Head of caudate nucleus (tissue), 42 donors: ENCODE measurements around the gene MYNN.
"Not testable (repeated sequence)": the region's sequence is repeated elsewhere in the genome, so short reads cannot be mapped to it uniquely, and the experiment has no call there.

Experiments used
- DNase-seq, 42 donors: peaks; one replicate each; pipeline versions ENCODE4 v3.0.0 to v3.0.0-alpha.2; 2020 to 2021; ENCODE audit warnings: mixed read lengths in 7 of 42
- intact Hi-C: fragments of 100-400 bp; cut with DNase I; formaldehyde crosslinking; loops from one replicate; pipeline ENCODE4 v1.15.0; 2022

Gene MYNN

GRCh38 chr3:169772897-169773816 lies at the start of gene MYNN:
MYNN (plus strand) TSS chr3:169773396; CDS start chr3:169774296, 900 bp downstream.
- DNase-seq: peak; percentile 89 to 98 (median 95)
- intact Hi-C loops: no loop called here

DNA sequence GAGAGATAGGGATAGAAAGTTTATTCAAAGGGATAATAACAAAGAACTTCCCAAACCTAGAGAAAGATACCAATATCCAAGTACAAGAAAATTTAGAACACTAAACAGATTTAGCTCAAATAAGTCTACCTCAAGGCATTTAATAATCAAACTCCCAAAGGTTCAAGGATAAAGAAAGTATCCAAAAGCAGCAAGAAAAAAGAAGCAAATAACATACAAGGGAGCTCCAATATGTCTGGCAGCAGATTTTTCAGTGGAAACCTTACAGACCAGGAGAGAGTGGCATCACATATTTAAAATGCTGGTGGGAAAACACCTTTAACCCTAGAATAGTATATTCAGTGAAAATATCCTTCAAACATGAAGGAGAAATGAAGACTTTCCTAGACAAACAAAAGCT lies 41.3 kb upstream of the MYNN start:
- intact Hi-C loops, DNase-seq: not testable (repeated sequence)

- intact Hi-C loops: no loop called here
- DNase-seq: no peak
Observed at GRCh38 chr3:169739067-169739466, 34.1 kb upstream of the MYNN start.

GRCh38 chr3:169744366-169745054 lies 28.7 kb upstream of the MYNN start:
- intact Hi-C loops: no loop called here
- no peak for DNase-seq

- no peak for DNase-seq
- intact Hi-C loops: no loop called here
Observed at GRCh38 chr3:169746924-169747323, 26.3 kb upstream of the MYNN start.

- intact Hi-C loops: no loop called here
Observed at GRCh38 chr3:169748670-169749069, 24.5 kb upstream of the MYNN start.

GRCh38 chr3:169750665-169751064 lies 22.5 kb upstream of the MYNN start:
- no peak for DNase-seq
- intact Hi-C loops: no loop called here

More at GRCh38 chr3:169748670-169749069, 24.5 kb upstream of the MYNN start:
- DNase-seq: no peak

DNA sequence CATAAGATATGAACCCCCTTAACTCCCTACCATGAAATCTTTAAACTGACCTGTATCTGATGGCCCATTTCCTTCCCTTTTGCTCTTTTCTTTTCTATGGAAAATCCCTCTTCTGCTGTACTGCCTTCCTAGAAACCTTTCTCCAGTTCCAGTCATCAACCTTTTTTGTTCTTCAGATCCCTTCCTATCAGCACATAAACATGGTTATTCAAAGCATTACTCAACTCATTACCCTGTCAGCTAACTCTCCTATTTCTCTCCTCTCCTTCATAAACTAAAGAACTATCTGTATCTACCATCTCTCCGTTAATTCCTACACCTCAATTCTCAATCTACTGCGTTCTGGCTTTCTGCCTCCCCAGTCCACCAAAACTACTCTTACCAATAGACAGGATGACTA lies 21.3 kb upstream of the MYNN start:
- intact Hi-C loops: no loop called here
- no peak for DNase-seq

DNA sequence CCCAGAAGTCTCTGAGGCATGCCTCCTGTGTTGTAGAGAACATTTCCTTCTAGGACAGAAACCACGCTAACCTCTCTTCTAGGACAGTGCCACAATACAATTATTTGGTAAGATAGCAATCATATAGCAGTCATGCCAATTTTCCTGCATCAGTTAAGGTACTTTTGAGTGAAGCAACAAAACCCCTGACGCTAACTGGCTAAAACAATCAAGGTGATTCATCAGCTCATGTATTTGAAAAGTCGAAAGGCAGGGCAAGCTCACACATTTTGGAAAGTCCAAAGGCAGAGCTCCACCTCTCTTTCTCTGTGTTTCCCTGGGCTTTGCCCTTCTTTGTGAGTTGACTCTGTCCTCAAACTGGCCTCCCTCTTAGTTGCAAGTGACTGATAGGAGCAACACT lies 18.5 kb upstream of the MYNN start:
- intact Hi-C loops: no loop called here

GRCh38 chr3:169755488-169755887 lies 17.7 kb upstream of the MYNN start:
- intact Hi-C loops: no loop called here
- no peak for DNase-seq

More for the DNA sequence above, 18.5 kb upstream of the MYNN start:
- DNase-seq: no peak

DNA sequence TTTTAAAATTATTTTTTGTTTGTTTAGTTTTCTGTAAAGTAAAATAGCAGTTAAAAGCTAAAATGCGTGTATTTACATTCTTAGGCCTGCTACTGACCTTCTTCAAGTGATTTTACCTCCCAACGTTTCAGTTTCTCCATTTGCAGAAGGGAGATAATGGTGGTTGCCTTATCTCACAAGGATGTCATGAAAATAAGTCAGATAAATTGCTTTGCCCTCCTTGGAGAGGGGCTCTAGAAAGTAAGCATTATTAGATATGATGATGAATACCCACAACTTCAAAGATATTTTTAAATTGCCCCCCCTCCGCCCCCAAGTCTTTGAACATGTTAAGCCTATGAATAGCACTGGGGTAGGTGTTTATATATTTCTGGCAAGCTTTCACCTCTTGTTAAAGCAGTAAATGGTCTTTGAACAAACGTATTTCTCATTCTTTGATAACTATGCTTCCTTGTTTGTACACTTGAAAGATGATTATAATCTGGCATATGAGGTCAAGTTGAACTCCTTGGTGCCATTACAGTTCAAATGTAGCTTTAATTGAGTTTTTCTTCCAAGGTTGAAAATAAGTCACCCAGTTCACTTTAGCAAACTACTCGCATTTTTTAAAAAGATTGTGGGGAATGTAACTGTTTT lies 14.7 kb upstream of the MYNN start:
- intact Hi-C loops: no loop called here
- no peak for DNase-seq

DNA sequence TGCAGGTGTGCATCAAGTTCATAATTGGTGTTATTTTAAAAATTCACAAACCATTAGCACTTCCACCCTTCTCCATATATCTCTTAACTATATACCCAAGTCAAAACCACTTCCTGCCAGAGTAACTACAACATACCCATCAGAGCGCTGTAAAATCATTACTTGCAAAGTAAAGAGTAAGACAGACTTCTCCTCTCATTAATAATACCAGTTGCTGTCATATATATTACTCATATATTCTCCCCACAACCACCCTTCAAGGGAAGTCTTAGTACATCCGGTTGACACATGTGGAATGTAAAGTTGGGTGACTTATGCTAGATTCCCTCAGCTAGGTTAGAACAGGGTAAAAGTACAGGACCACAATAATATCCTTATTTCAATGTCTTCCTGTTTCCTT lies 13.9 kb upstream of the MYNN start:
- no peak for DNase-seq
- intact Hi-C loops: no loop called here

GRCh38 chr3:169760479-169760878 lies 12.7 kb upstream of the MYNN start:
- intact Hi-C loops: no loop called here

GRCh38 chr3:169764312-169764881 lies 8.8 kb upstream of the MYNN start:
- DNase-seq: peak in 41 of 42 donors; percentile 36 to 80 (median 66)
- intact Hi-C loops: no loop called here

More at GRCh38 chr3:169760479-169760878, 12.7 kb upstream of the MYNN start:
- DNase-seq: no peak

DNA sequence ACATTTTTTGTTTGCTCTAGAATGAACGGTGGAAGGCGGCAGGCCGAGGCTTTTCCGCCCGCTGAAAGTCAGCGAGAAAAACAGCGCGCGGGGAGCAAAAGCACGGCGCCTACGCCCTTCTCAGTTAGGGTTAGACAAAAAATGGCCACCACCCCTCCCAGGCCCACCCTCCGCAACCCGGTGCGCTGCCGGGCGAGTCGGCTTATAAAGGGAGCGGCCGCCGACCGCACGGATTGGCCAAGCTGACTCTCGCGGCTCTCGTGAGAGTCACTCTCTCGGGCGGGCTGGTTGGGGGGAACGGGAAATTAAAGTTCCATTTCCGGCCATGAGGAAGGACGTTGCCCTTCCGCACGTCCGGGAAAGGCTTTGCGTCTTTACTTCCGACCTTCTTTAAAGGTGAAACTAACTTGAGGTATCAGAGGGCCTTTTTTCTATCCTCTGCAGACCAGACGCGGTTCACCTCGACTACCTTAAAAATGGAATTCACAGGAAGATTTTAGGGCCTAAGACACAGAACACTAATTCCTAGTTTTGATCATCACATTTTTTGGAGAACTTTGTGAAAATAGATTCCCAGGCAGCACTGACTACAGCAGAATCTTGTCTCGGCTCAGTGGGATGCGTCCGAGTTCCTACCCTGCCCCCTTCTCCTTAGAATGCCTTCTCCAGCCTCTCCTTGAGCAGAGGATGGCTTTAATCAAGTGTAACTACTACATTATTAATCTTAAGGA lies 8.1 kb upstream of the MYNN start, which contains the start of gene TERC:
TSS of gene TERC (minus strand) at position 179 of the 731 bp plus-strand sequence.
- peak; percentile 83 to 97 (median 92) for DNase-seq
- intact Hi-C loops: no loop called here

DNA sequence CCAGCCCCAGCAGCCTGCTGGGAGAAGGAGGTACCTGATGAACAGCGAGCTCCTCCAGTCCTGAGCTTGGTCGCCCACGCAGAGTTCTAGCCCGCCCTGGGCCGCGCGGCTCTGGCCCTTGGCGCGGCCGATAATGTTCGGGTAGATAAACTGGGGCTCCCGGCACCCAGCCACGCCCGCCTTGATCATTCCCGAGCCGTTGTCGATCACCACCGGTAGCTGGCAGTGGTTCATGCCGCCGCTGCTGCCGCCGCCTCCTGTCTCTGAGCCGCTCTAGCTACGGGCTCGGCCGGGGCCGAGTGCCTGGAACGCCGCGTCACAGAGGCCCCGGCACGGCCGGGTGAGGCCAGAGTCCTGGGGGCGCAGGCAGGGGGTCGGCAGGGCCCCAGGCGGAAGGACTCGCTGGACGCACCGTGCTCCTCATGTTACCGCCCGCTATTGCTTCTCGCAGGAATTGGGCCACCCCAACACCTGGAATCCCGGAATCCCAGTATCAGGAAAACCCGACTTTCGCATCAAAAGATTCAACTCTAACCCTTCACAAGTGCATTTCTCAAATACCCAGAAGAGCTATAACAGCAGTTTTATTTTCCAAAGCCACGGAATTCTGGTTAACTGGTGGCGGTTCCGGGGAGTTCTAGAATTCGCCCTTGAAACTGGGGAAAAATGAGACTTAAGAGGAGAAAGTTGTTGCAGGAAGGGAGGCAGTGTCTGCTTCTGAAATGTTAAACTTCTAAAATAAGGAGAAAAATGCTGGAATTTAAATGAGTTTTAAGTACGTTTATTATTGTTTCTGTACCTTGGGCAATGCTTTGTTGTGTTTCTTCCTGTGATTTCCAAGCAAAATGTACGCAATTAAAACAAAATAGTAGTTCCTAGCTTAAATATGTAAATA lies 3.7 kb upstream of the MYNN start, which contains the start of gene ACTRT3:
TSS of gene ACTRT3 (minus strand) at position 275 of the 895 bp plus-strand sequence. CDS start at position 234, 41 bp downstream.
- peak; percentile 21 to 80 (median 61) for DNase-seq
- intact Hi-C loops: no loop called here

GRCh38 chr3:169771497-169772304 lies 1.5 kb upstream of the MYNN start:
- peak in 36 of 42 donors; percentile 9 to 86 (median 42) for DNase-seq
- intact Hi-C loops: no loop called here
